KOPT-K1 (cell line): ENCODE measurements around the gene CCL25.

Experiments used
- H3K27ac ChIP-seq: fragments of 200-600 bp; sonication (generic); 2 replicates; pipeline ENCODE4 v1.5.1; 2016; ENCODE audit warnings: antibody characterized with exemption, mild to moderate bottlenecking, low read depth, low read length; ENCODE audit not compliant: poor library complexity, severe bottlenecking
- H3K36me3 ChIP-seq: fragments of 200-600 bp; sonication (generic); 2 replicates; pipeline ENCODE4 v1.5.1; 2017; ENCODE audit warnings: antibody characterized with exemption, mild to moderate bottlenecking, low read length, moderate library complexity; ENCODE audit not compliant: insufficient read depth
- H3K9me3 ChIP-seq: fragments of 200-600 bp; sonication (generic); 2 replicates; pipeline ENCODE4 v1.5.1; 2017; ENCODE audit warnings: antibody characterized with exemption, low read length, mild to moderate bottlenecking; ENCODE audit not compliant: insufficient read depth, poor library complexity, severe bottlenecking

CCL25 gene

GRCh38 chr19:8065875-8066261 is 13.3 kb downstream of the CCL25 start:
- H3K27ac ChIP-seq = no peak overlapping the region
- peaks cover 16% of the 10 kb centered on the region for H3K9me3 ChIP-seq
- no peaks in the 10 kb centered on the region for H3K36me3 ChIP-seq

GRCh38 chr19:8069096-8069973 is 16.8 kb downstream of the CCL25 start:
- Histone ChIP-seq H3K9me3 (peaks cover 19% of the 10 kb centered on the region), H3K36me3 (no peaks in the 10 kb centered on the region), H3K27ac (no peak overlapping the region)

GRCh38 chr19:8071912-8072311 is 19.4 kb downstream of the CCL25 start:
- Histone ChIP-seq H3K36me3 (no peaks in the 10 kb centered on the region), H3K9me3 (peaks cover 22% of the 10 kb centered on the region), H3K27ac (no peak overlapping the region)

- Histone ChIP-seq H3K27ac (no peak overlapping the region), H3K36me3 (no peaks in the 10 kb centered on the region), H3K9me3 (peaks cover 17% of the 10 kb centered on the region)
Measured at GRCh38 chr19:8074501-8074900, 21.9 kb downstream of the CCL25 start.

GRCh38 chr19:8075158-8076074 is 22.9 kb downstream of the CCL25 start:
- no peak overlapping the region for H3K27ac ChIP-seq
- H3K36me3 ChIP-seq = no peaks in the 10 kb centered on the region
- peaks cover 8% of the 10 kb centered on the region for H3K9me3 ChIP-seq

GRCh38 chr19:8079988-8080387 is 27.4 kb downstream of the CCL25 start:
- H3K27ac ChIP-seq = no peak overlapping the region
- H3K36me3 ChIP-seq = no peaks in the 10 kb centered on the region
- H3K9me3 ChIP-seq = no peaks in the 10 kb centered on the region

- no peak overlapping the region for H3K27ac ChIP-seq
- H3K36me3 ChIP-seq = no peaks in the 10 kb centered on the region
- H3K9me3 ChIP-seq = no peaks in the 10 kb centered on the region
Measured at GRCh38 chr19:8080832-8081231, 28.3 kb downstream of the CCL25 start.

GRCh38 chr19:8081569-8082550 is 29.3 kb downstream of the CCL25 start:
- Histone ChIP-seq H3K36me3 (no peaks in the 10 kb centered on the region), H3K9me3 (no peaks in the 10 kb centered on the region), H3K27ac (no peak overlapping the region)

GRCh38 chr19:8083141-8083540 is 30.6 kb downstream of the CCL25 start:
- Histone ChIP-seq H3K36me3 (no peaks in the 10 kb centered on the region), H3K9me3 (no peaks in the 10 kb centered on the region), H3K27ac (no peak overlapping the region)

- peaks cover 4% of the 10 kb centered on the region for H3K9me3 ChIP-seq
- no peak overlapping the region for H3K27ac ChIP-seq
- no peaks in the 10 kb centered on the region for H3K36me3 ChIP-seq
Measured at GRCh38 chr19:8084152-8084551, 31.6 kb downstream of the CCL25 start.

GRCh38 chr19:8085598-8086408 is 33.2 kb downstream of the CCL25 start:
- H3K9me3 ChIP-seq = peaks cover 4% of the 10 kb centered on the region
- H3K36me3 ChIP-seq = no peaks in the 10 kb centered on the region
- H3K27ac ChIP-seq = no peak overlapping the region

- Histone ChIP-seq H3K9me3 (peaks cover 4% of the 10 kb centered on the region), H3K27ac (no peak overlapping the region), H3K36me3 (no peaks in the 10 kb centered on the region)
Measured at GRCh38 chr19:8086849-8087248, 34.3 kb downstream of the CCL25 start.

GRCh38 chr19:8087876-8088275 is 35.3 kb downstream of the CCL25 start:
- Histone ChIP-seq H3K9me3 (peaks cover 4% of the 10 kb centered on the region), H3K36me3 (no peaks in the 10 kb centered on the region), H3K27ac (no peak overlapping the region)
